H7 (cell line): ENCODE results near the gene CLCN1. TPM values are rescaled to one million over a fixed set of nuclear protein-coding genes. Genes with fewer than 3 reads are reported as not detected.
A peak's percentile ranks its signal among the peaks of the same experiment; 100 is the strongest.
"Not testable (repeated sequence)": the region's sequence is repeated elsewhere in the genome, so short reads cannot be mapped to it uniquely, and the experiment has no call there.

Experiments
- DNase-seq: peaks from one replicate; pipeline ENCODE4 v3.0.0; 2012
- H3K27me3 ChIP-seq: 2 replicates; pipeline ENCODE4 v1.6.0; 2011; ENCODE audit warnings: mild to moderate bottlenecking, low read length; ENCODE audit not compliant: control insufficient read depth, insufficient read depth
- H3K36me3 ChIP-seq: replicated peaks from 2 replicates; pipeline ENCODE4 v1.5.1; 2011; ENCODE audit warnings: low read length; ENCODE audit not compliant: control insufficient read depth, insufficient read depth
- H3K4me3 ChIP-seq: 2 replicates; pipeline ENCODE4 v1.5.1; 2011; ENCODE audit warnings: low read depth, mild to moderate bottlenecking, control low read depth, low read length, moderate library complexity; ENCODE audit not compliant: insufficient read depth
- total RNA-seq: library from RNA; depleted of rRNA; stranded (reverse); fragments of >200 nt; shearing (Covaris generic); gene quantifications from 2 replicates; pipeline ENCODE4 v1.2.3, GENCODE V29; 2014

CLCN1 gene
- total RNA-seq, 1 experiment from 2014 or later = 0.21 TPM

GRCh38 chr7:143385891-143386781, 70.2 kb downstream of the CLCN1 start:
- Histone ChIP-seq H3K4me3 (no peak overlapping the region), H3K27me3 (no peaks in the 10 kb centered on the region), H3K36me3 (peaks cover 55% of the 10 kb centered on the region)
- DNase-seq = peak; percentile 34

- no peak overlapping the region for H3K4me3 ChIP-seq
- peak; percentile 82 for DNase-seq
- H3K36me3 ChIP-seq = peaks cover 63% of the 10 kb centered on the region
- no peaks in the 10 kb centered on the region for H3K27me3 ChIP-seq
Observed at GRCh38 chr7:143387156-143387975, 71.5 kb downstream of the CLCN1 start.

- Histone ChIP-seq H3K27me3 (no peaks in the 10 kb centered on the region), H3K4me3 (no peak overlapping the region), H3K36me3 (peaks cover 60% of the 10 kb centered on the region)
- peak; percentile 65 for DNase-seq
Observed at GRCh38 chr7:143388051-143388450, 72.1 kb downstream of the CLCN1 start.

- DNase-seq = peak; percentile 79
Observed at GRCh38 chr7:143388491-143389101, 72.7 kb downstream of the CLCN1 start.

GRCh38 chr7:143389316-143390103, 73.6 kb downstream of the CLCN1 start:
- Histone ChIP-seq H3K36me3 (peaks cover 60% of the 10 kb centered on the region), H3K27me3 (no peaks in the 10 kb centered on the region), H3K4me3 (no peak overlapping the region)
- DNase-seq = peak; percentile 66

More at GRCh38 chr7:143388491-143389101, 72.7 kb downstream of the CLCN1 start:
- Histone ChIP-seq H3K4me3 (no peak overlapping the region), H3K36me3 (peaks cover 59% of the 10 kb centered on the region), H3K27me3 (no peaks in the 10 kb centered on the region)

- DNase-seq = peak; percentile 51
- Histone ChIP-seq H3K4me3 (no peak overlapping the region), H3K27me3 (no peaks in the 10 kb centered on the region), H3K36me3 (peaks cover 60% of the 10 kb centered on the region)
Observed at GRCh38 chr7:143390104-143390772, 74.3 kb downstream of the CLCN1 start.

GRCh38 chr7:143390773-143391317, 74.9 kb downstream of the CLCN1 start:
- DNase-seq = peak; percentile 68
- Histone ChIP-seq H3K4me3 (no peak overlapping the region), H3K27me3 (no peaks in the 10 kb centered on the region), H3K36me3 (peaks cover 64% of the 10 kb centered on the region)

- H3K36me3 ChIP-seq = peaks cover 68% of the 10 kb centered on the region
- H3K4me3 ChIP-seq = no peak overlapping the region
- peak; percentile 58 for DNase-seq
- no peaks in the 10 kb centered on the region for H3K27me3 ChIP-seq
Observed at GRCh38 chr7:143391462-143392404, 75.8 kb downstream of the CLCN1 start.

GRCh38 chr7:143392427-143392826, 76.5 kb downstream of the CLCN1 start:
- peaks cover 70% of the 10 kb centered on the region for H3K36me3 ChIP-seq
- not testable (repeated sequence) for H3K4me3 ChIP-seq, DNase-seq

GRCh38 chr7:143392875-143393266, 77.0 kb downstream of the CLCN1 start:
- DNase-seq = peak; percentile 42
- H3K36me3 ChIP-seq = peaks cover 71% of the 10 kb centered on the region

More at GRCh38 chr7:143392427-143392826, 76.5 kb downstream of the CLCN1 start:
- H3K27me3 ChIP-seq = not testable (repeated sequence)

GRCh38 chr7:143393267-143394041, 77.5 kb downstream of the CLCN1 start:
- peak; percentile 15 for DNase-seq
- Histone ChIP-seq H3K4me3 (no peak overlapping the region), H3K36me3 (peaks cover 70% of the 10 kb centered on the region), H3K27me3 (no peaks in the 10 kb centered on the region)

More at GRCh38 chr7:143392875-143393266, 77.0 kb downstream of the CLCN1 start:
- Histone ChIP-seq H3K27me3 (no peaks in the 10 kb centered on the region), H3K4me3 (no peak overlapping the region)

- DNase-seq = peak; percentile 16
- no peak overlapping the region for H3K4me3 ChIP-seq
- peaks cover 72% of the 10 kb centered on the region for H3K36me3 ChIP-seq
- no peaks in the 10 kb centered on the region for H3K27me3 ChIP-seq
Observed at GRCh38 chr7:143394068-143394467, 78.2 kb downstream of the CLCN1 start.
